Activated T-helper 2 cell treated with anti-CD3 and anti-CD28 coated beads, Interferon-gamma antibody, Interleukin-2, Interleukin-4, amounts not matched to agents 10 μg/mL and 5 μg/mL and 100 μg/mL, durations not matched to agents 14 hours and 24 hours and 36 hours (primary cell): ENCODE results near the gene MRGPRE. TPM values are rescaled to one million over a fixed set of nuclear protein-coding genes. Genes with fewer than 3 reads are reported as not detected.

Experiments
- DNase-seq: peaks from one replicate; pipeline ENCODE4 v3.0.0; 2021; ENCODE audit warnings: low spot score
- H3K27ac Mint-ChIP-seq: one replicate; pipeline ENCODE4 v1.8.0; 2021; ENCODE audit warnings: mixed read lengths
- H3K27me3 Mint-ChIP-seq: one replicate; pipeline ENCODE4 v1.8.0; 2021; ENCODE audit warnings: low read depth, mixed read lengths
- H3K36me3 Mint-ChIP-seq: one replicate; pipeline ENCODE4 v1.8.0; 2021; ENCODE audit warnings: low read depth, mixed read lengths
- H3K4me1 Mint-ChIP-seq: one replicate; pipeline ENCODE4 v1.8.0; 2021; ENCODE audit warnings: low read depth, mixed read lengths
- H3K4me3 Mint-ChIP-seq: one replicate; pipeline ENCODE4 v1.8.0; 2021; ENCODE audit warnings: low read depth, mild to moderate bottlenecking, moderate library complexity, mixed read lengths
- H3K9me3 Mint-ChIP-seq: one replicate; pipeline ENCODE4 v1.8.0; 2021; ENCODE audit warnings: mixed read lengths
- intact Hi-C: fragments of 100-400 bp; cut with micrococcal nuclease; formaldehyde crosslinking; loops from one replicate; pipeline ENCODE4 v1.15.1; 2023
- total RNA-seq: library from RNA; stranded (reverse); gene quantifications from 2 replicates; pipeline ENCODE4 v1.2.3, GENCODE V29; 2022

Gene MRGPRE
- total RNA-seq, 1 donor from 2014 or later: not detected

DNA sequence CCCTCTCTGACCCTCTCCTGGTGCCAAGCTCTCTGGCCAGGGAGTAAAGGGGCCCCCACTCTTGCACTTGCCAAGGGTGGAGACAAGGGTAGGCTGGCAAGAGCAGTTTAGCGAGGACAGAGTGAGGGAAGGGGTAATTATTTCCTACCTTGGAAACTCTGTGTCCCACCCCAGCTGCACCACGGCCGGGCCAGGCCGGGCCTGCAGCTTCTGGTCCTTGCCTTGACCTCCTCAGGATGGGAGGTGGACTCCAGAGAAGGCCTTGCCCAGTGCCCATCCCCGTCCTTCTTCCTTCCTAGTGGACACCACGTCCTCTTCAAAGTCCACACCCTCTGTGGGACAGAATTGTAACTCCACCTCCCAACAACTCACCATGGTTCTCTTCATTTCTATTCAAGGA is 48.7 kb downstream of the MRGPRE start:
- H3K4me3 Mint-ChIP-seq: no peak overlapping the region
- no peaks in the 10 kb centered on the region for H3K9me3 Mint-ChIP-seq
- intact Hi-C loops: no loop called here
- no peaks in the 10 kb centered on the region for H3K27me3 Mint-ChIP-seq
- no peak overlapping the region for H3K27ac Mint-ChIP-seq
- no peaks in the 10 kb centered on the region for H3K4me1 Mint-ChIP-seq
- no peak for DNase-seq
- no peaks in the 10 kb centered on the region for H3K36me3 Mint-ChIP-seq

DNA sequence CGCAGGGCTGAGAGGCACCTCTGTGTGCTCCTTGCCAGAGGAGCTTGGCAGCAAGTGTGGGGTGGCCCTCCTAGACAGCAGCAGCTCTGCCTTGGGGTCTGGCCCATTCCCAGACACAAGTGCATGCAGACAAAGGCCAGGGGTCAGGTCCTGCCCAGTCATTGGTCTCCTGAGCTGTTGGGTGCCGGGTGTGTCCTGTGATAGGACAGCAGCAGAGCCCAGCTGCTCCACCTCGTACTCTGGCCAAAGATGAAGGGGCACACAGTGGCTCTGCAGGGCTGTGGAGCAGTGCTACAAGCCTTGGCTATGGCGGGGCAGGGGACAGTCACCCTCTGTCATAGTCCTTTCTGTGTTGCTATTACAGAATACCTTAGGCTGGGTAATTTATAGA is 49.8 kb downstream of the MRGPRE start:
- no peak for DNase-seq
- H3K36me3 Mint-ChIP-seq: no peaks in the 10 kb centered on the region
- no peaks in the 10 kb centered on the region for H3K27me3 Mint-ChIP-seq
- H3K9me3 Mint-ChIP-seq: no peaks in the 10 kb centered on the region
- no peak overlapping the region for H3K4me3 Mint-ChIP-seq
- no peaks in the 10 kb centered on the region for H3K4me1 Mint-ChIP-seq
- H3K27ac Mint-ChIP-seq: no peak overlapping the region
- intact Hi-C loops: no loop called here

DNA sequence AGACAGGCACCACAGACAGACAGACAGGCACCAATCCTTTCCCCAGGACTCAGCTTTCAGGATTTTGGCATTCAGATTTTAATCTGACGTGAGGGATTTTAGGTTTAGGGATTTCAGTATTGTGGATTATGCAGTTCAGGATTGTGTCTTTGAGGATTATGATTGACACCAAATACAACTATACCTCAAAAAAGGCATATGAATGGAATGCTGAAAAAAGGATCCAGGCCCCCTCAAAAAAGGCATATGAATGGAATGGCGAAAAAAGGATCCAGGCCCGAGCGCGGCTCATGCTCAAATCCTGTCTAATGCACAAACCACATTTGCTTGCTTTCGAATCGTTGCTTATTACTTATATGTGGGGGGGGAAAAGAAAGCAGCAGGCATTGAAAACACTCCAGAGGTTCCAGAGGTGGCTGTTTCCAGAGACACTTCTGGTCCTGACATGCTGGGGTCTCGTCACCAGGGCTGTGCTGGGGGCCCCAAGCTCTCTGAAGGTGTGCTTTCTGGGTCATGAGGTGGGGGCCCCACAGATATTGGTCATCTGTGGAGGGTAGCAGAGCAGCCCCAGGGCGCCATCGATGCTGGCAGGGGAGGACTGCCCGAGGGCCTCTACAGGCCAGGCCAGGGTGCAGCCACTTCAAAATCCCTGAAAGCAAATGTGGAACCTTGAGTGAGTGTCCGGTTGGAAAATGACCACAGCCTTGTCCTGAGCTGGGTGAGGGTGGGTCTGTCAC is 50.3 kb downstream of the MRGPRE start:
- no peaks in the 10 kb centered on the region for H3K36me3 Mint-ChIP-seq
- no peak overlapping the region for H3K4me3 Mint-ChIP-seq
- peaks cover under 1% of the 10 kb centered on the region for H3K9me3 Mint-ChIP-seq
- intact Hi-C loops: no loop called here
- H3K27me3 Mint-ChIP-seq: no peaks in the 10 kb centered on the region
- H3K4me1 Mint-ChIP-seq: no peaks in the 10 kb centered on the region
- DNase-seq: no peak
- H3K27ac Mint-ChIP-seq: no peak overlapping the region

DNA sequence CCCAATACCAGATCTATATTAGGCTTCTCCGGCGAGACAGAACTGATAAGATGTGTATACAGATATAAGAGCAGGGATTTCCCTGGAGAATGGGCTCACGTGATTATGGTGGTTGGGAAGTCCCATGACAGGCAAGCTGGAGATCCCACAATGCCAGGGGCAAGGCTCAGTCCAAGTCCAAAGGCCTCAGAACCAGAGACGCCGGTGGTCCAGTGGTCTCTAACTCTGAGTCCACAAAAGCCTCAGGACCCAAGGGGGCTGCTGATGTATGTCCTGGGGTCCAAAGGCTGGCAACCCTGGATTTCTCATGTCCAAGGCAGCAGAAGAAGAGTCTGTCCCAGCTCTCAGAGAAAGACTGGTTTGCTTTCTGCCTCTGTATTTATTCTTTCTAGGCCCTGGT is 51.3 kb downstream of the MRGPRE start:
- no peak overlapping the region for H3K27ac Mint-ChIP-seq
- no peaks in the 10 kb centered on the region for H3K36me3 Mint-ChIP-seq
- DNase-seq: no peak
- H3K9me3 Mint-ChIP-seq: peaks cover 8% of the 10 kb centered on the region
- intact Hi-C loops: no loop called here
- no peak overlapping the region for H3K4me3 Mint-ChIP-seq
- H3K27me3 Mint-ChIP-seq: no peaks in the 10 kb centered on the region
- H3K4me1 Mint-ChIP-seq: no peaks in the 10 kb centered on the region

DNA sequence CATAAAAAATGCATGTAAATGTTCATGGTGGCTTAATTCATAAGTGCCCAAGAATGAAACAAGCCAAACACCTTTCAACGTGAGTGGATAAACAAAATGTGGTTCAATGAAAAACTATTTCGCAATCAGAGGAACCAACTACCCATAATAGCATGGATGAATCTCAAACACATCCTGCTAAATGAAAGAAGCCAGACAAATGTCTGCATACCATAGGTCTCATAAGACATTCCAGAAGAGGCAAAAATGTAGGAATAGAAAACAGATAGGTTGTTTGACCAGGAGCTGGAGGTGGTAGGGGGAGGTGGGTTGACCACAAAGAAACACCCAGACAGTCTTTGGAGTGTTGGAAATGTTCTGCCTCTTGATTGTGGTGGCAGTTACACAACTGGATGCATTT is 53.9 kb downstream of the MRGPRE start:
- no peak overlapping the region for H3K27ac Mint-ChIP-seq
- intact Hi-C loops: no loop called here
- H3K27me3 Mint-ChIP-seq: no peaks in the 10 kb centered on the region
- no peaks in the 10 kb centered on the region for H3K4me1 Mint-ChIP-seq
- no peak for DNase-seq
- H3K9me3 Mint-ChIP-seq: peaks cover 14% of the 10 kb centered on the region
- no peak overlapping the region for H3K4me3 Mint-ChIP-seq
- no peaks in the 10 kb centered on the region for H3K36me3 Mint-ChIP-seq

DNA sequence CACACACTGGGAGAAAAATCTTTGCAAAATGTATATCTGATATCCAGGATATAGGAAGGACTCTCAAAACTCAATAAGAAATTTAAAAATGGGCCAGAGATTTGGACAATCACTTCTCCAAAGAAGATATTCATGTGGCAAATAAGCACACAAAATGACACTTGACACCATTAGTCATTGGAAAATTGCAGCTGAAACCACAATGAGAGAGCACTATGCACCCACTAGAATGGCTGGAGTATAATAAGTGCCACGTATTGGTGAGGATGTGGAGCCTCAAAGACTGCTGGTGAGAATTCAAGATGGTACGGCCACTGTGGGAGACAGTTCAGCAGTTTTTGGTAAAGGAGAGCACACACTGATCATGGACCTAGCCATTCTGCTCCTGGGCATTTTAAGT is 54.3 kb downstream of the MRGPRE start:
- H3K4me1 Mint-ChIP-seq: no peaks in the 10 kb centered on the region
- no peaks in the 10 kb centered on the region for H3K27me3 Mint-ChIP-seq
- H3K27ac Mint-ChIP-seq: no peak overlapping the region
- no peaks in the 10 kb centered on the region for H3K36me3 Mint-ChIP-seq
- no peak for DNase-seq
- H3K9me3 Mint-ChIP-seq: peaks cover 14% of the 10 kb centered on the region
- H3K4me3 Mint-ChIP-seq: no peak overlapping the region
- intact Hi-C loops: no loop called here

Other genes starting within 250 kb of the MRGPRE start
- 267 and 286 TPM in 2 replicates for gene NAP1L4, start 240.1 kb downstream of the MRGPRE start, total RNA-seq
- 46.4 and 51.8 TPM in 2 replicates for gene CARS1, start 175.0 kb downstream of the MRGPRE start, total RNA-seq
- 2.3 and 2.4 TPM in 2 replicates for gene OSBPL5, start 67.1 kb downstream of the MRGPRE start, total RNA-seq
- not detected in 2 replicates for gene MRGPRG, start 13.6 kb downstream of the MRGPRE start, total RNA-seq
- 36.2 and 36.9 TPM in 2 replicates for gene ZNF195, start 146.7 kb upstream of the MRGPRE start, total RNA-seq